Endothelial cell of umbilical vein (primary cell): ENCODE measurements around the gene HSP90AA1. TPM values are rescaled to one million over a fixed set of nuclear protein-coding genes. Genes with fewer than 3 reads are reported as not detected.

Source experiments
- BruUV-seq: library from RNA; stranded (reverse); fragments of 400-500 nt; replicated peaks from 2 replicates; lab custom pipeline; 2021; lab: Mats Ljungman, UMichigan
- CTCF ChIA-PET: fragments of 300-600, 350-600 bp; sonication (Branson Sonifier 250); formaldehyde crosslinking; loops from one replicate; lab custom pipeline; 2021; ENCODE audit warnings: antibody characterized with exemption, inconsistent platforms; lab: Charles Lee
- POLR2A ChIA-PET: fragments of 300-600, 350-600 bp; sonication (Branson Sonifier 250); formaldehyde crosslinking; loops from one replicate; lab custom pipeline; 2021; ENCODE audit warnings: antibody characterized with exemption, inconsistent platforms; lab: Charles Lee
- DNase-seq: peaks from one replicate; pipeline ENCODE4 v3.0.0-alpha.2; 2011; ENCODE audit warnings: low read depth, low spot score
- FAIRE-seq: peaks from 2 replicates; lab custom pipeline; 2011; peaks lifted over from hg19 to GRCh38; lab: Jason Lieb, UNC
- H2AFZ ChIP-seq: 2 replicates; pipeline ENCODE4 v1.6.0; 2012; ENCODE audit warnings: low read depth, low read length, control low read depth, inconsistent platforms
- H3K27ac ChIP-seq: 2 replicates; pipeline ENCODE4 v1.5.1; 2011; ENCODE audit warnings: low read depth, mild to moderate bottlenecking, control low read depth, low read length, moderate library complexity; ENCODE audit not compliant: insufficient read depth
- H3K27me3 ChIP-seq, 2 experiments: 2 replicates each; pipeline versions ENCODE4 v1.6.0 to v1.6.1; 2011; ENCODE audit warnings: low read length in 2 of 2, mixed read lengths in 1 of 2; ENCODE audit not compliant: control insufficient read depth in 2 of 2, insufficient read depth in 2 of 2
- H3K36me3 ChIP-seq, 2 experiments: 2 replicates in 1 of 2; 3 replicates in 1 of 2; pipeline ENCODE4 v1.5.1; 2011; ENCODE audit warnings: low read length in 2 of 2, mild to moderate bottlenecking in 1 of 2, moderate library complexity in 1 of 2; ENCODE audit not compliant: control insufficient read depth in 2 of 2, insufficient read depth in 2 of 2; ENCODE audit errors: extremely low read depth in 1 of 2
- H3K4me1 ChIP-seq: 3 replicates; pipeline ENCODE4 v1.5.1; 2011; ENCODE audit warnings: mild to moderate bottlenecking, low read length; ENCODE audit not compliant: control insufficient read depth, insufficient read depth; ENCODE audit errors: extremely low read depth
- H3K4me2 ChIP-seq: 2 replicates; pipeline ENCODE4 v1.6.1; 2011; ENCODE audit warnings: low read length, control low read depth, mixed read lengths; ENCODE audit not compliant: insufficient read depth
- H3K4me3 ChIP-seq, 3 experiments: fragments of 200-600 bp in 1 of 3; sonication (generic), shearing (Covaris generic) in 1 of 3; replicated peaks in 1 of 3; 2 replicates each; pipeline ENCODE4 v1.5.1; 2011 to 2016; ENCODE audit warnings: control low read depth in 3 of 3, low read length in 3 of 3, mild to moderate bottlenecking in 2 of 3, inconsistent platforms in 1 of 3, low read depth in 1 of 3, moderate library complexity in 1 of 3; ENCODE audit not compliant: insufficient read depth in 1 of 3
- H3K79me2 ChIP-seq: 2 replicates; pipeline ENCODE4 v1.6.0; 2012; ENCODE audit warnings: low read length, inconsistent platforms; ENCODE audit not compliant: control insufficient read depth, insufficient read depth
- H3K9ac ChIP-seq: replicated peaks from 2 replicates; pipeline ENCODE3; 2011; ENCODE audit warnings: low read length, control low read depth; ENCODE audit not compliant: insufficient read depth; ENCODE audit errors: extremely low read depth
- H3K9me1 ChIP-seq: replicated peaks from 3 replicates; pipeline ENCODE4 v1.6.0; 2011; ENCODE audit warnings: mild to moderate bottlenecking, low read length; ENCODE audit not compliant: control insufficient read depth, insufficient read depth; ENCODE audit errors: extremely low read depth
- H3K9me3 ChIP-seq: replicated peaks from 2 replicates; pipeline ENCODE4 v1.5.1; 2012; ENCODE audit warnings: low read length, inconsistent platforms; ENCODE audit not compliant: control insufficient read depth, insufficient read depth
- H4K20me1 ChIP-seq: replicated peaks from 2 replicates; pipeline ENCODE3; 2011; ENCODE audit warnings: mild to moderate bottlenecking, low read length; ENCODE audit not compliant: control insufficient read depth, insufficient read depth; ENCODE audit errors: extremely low read depth
- CTCF ChIP-seq, 2 donors: IDR thresholded peaks; 1 replicate in 1 of 2; 2 replicates in 1 of 2; pipeline ENCODE4 v1.5.1; 2011; ENCODE audit warnings: low read length in 2 of 2, mild to moderate bottlenecking in 2 of 2, moderate library complexity in 2 of 2, control low read depth in 1 of 2, inconsistent platforms in 1 of 2, low read depth in 1 of 2; ENCODE audit not compliant: insufficient read depth in 1 of 2; ENCODE audit errors: extremely low read depth in 1 of 2
- EZH2 ChIP-seq: IDR thresholded peaks from 2 replicates; pipeline ENCODE4 v1.6.1; 2012; ENCODE audit warnings: borderline replicate concordance, low read depth, mild to moderate bottlenecking, moderate library complexity, low read length, inconsistent platforms; ENCODE audit not compliant: severe bottlenecking
- FOS ChIP-seq: IDR thresholded peaks from 2 replicates; pipeline ENCODE4 v1.6.1; 2011; ENCODE audit warnings: mild to moderate bottlenecking, low read length, moderate library complexity, borderline replicate concordance; ENCODE audit not compliant: insufficient read depth
- GATA2 ChIP-seq: IDR thresholded peaks from 2 replicates; pipeline ENCODE4 v1.7.0; 2011; ENCODE audit warnings: low read depth, mild to moderate bottlenecking, moderate library complexity, mixed read lengths, low read length; ENCODE audit not compliant: insufficient read length, insufficient read depth
- JUN ChIP-seq: IDR thresholded peaks from 2 replicates; pipeline ENCODE4 v1.6.1; 2011; ENCODE audit warnings: borderline replicate concordance, low read depth; ENCODE audit not compliant: insufficient read length, insufficient read depth
- MYC ChIP-seq: IDR thresholded peaks from one replicate; pipeline ENCODE4 v1.6.1; 2011; ENCODE audit warnings: mild to moderate bottlenecking, low read depth, low read length
- POLR2A ChIP-seq: IDR thresholded peaks from 2 replicates; pipeline ENCODE4 v1.6.1; 2012; ENCODE audit warnings: low read depth, mild to moderate bottlenecking, control low read depth, low read length
- POLR2AphosphoS5 ChIP-seq: IDR thresholded peaks from 2 replicates; pipeline ENCODE4 v1.6.1; 2012; ENCODE audit warnings: low read depth, mild to moderate bottlenecking, control low read depth, low read length, moderate library complexity; ENCODE audit not compliant: insufficient read depth
- dilution Hi-C: fragments of 300-500 bp; cut with MboI; formaldehyde crosslinking; loops from one replicate; pipeline ENCODE4 v1.15.0; 2019; ENCODE audit warnings: low sequenced_read_pairs; ENCODE audit not compliant: extremely low pct_ligation_motif_present
- intact Hi-C: fragments of 100-400 bp; cut with micrococcal nuclease; formaldehyde crosslinking; loops from one replicate; pipeline ENCODE4 v1.10.0; 2022
- polyA plus RNA-seq, 4 experiments: library from polyadenylated mRNA; depleted of rRNA in 3 of 4; stranded (reverse) in 3 of 4; unstranded in 1 of 4; fragments of >200 nt; gene quantifications; 2 replicates each; pipeline versions ENCODE4 v1.2.1 to v1.2.3, GENCODE V29; 2011 to 2012; ENCODE audit warnings: missing spikeins in 1 of 4
- total RNA-seq: library from RNA; stranded (reverse); gene quantifications from 2 replicates; pipeline ENCODE4 v1.2.3, GENCODE V29; 2021
- TF ChIP-seq, protein P1 (sequence below): IDR thresholded peaks from 2 replicates; pipeline ENCODE4 v1.6.1; 2011; ENCODE audit not compliant: insufficient read depth, insufficient read length

Gene HSP90AA1
- total and polyA plus RNA-seq, 2 donors (not counting 3 experiments of a cell fraction or from before 2014, with no cell fraction given) = 266 to 540 TPM

- BruUV-seq = no TSS peak
- H3K79me2 ChIP-seq = no peaks in the 10 kb centered on the region
- peaks cover 0 to 2% of the 10 kb centered on the region in 2 experiments for H3K36me3 ChIP-seq
- no peaks in the 10 kb centered on the region for H3K4me1 ChIP-seq
- ChIA-PET CTCF (no interaction called here), POLR2A (no interaction called here)
- no peaks in the 10 kb centered on the region for H4K20me1 ChIP-seq
- no peak overlapping the region for H3K27ac ChIP-seq
- H3K9ac ChIP-seq = no peak overlapping the region
- DNase-seq = no peak
- H3K27me3 ChIP-seq = no peaks in the 10 kb centered on the region
- no peak for FAIRE-seq
- H3K9me1 ChIP-seq = no peaks in the 10 kb centered on the region
- no peak overlapping the region for H3K4me2 ChIP-seq
- TF ChIP-seq EZH2 (no peak), POLR2A (no peak), JUN (no peak), CTCF (IDR thresholded peaks at IDR 0.05; ENCODE audit: extremely low read depth in 1 of 2, insufficient read depth in 1 of 2, low read depth in 1 of 2, low read length in 2 of 2) (no peak), POLR2AphosphoS5 (no peak), GATA2 (no peak), FOS (no peak), MYC (no peak)
- TF ChIP-seq, protein P1, sequence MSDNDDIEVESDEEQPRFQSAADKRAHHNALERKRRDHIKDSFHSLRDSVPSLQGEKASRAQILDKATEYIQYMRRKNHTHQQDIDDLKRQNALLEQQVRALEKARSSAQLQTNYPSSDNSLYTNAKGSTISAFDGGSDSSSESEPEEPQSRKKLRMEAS = no peak
- dilution Hi-C loops = no loop called here
- no peak overlapping the region for H2AFZ ChIP-seq
- intact Hi-C loops = no loop called here
- no peak overlapping the region for H3K4me3 ChIP-seq
- H3K9me3 ChIP-seq = no peaks in the 10 kb centered on the region
Observed at GRCh38 chr14:102058961-102059360, 27.9 kb downstream of the HSP90AA1 start.
